Stimulated activated naive B cell treated with anti-CD40 and anti-IgM and Interleukin-4, amounts not matched to agents 10 μg/mL and 1 μg/mL and 100 μg/mL, for 72 hours (primary cell): Measurements from ENCODE around the gene BABAM2.

Experiments
- ATAC-seq, 2 donors: fragments of 150-1000 bp; cut with Tn5 transposase; replicated peaks; 2 replicates each; pipeline ENCODE4 v1.10.0; 2021; ENCODE audit warnings: moderate library complexity in 1 of 2
- DNase-seq: peaks from one replicate; pipeline ENCODE4 v3.0.0; 2021
- H3K27ac Mint-ChIP-seq: one replicate; pipeline ENCODE4 v1.8.0; 2022; ENCODE audit warnings: mild to moderate bottlenecking, mixed read lengths
- H3K27me3 Mint-ChIP-seq, 2 donors: one replicate each; pipeline ENCODE4 v1.8.0; 2022; ENCODE audit warnings: mixed read lengths in 2 of 2
- H3K36me3 Mint-ChIP-seq, 2 donors: one replicate each; pipeline ENCODE4 v1.8.0; 2022; ENCODE audit warnings: mixed read lengths in 2 of 2, mild to moderate bottlenecking in 1 of 2
- H3K4me1 Mint-ChIP-seq, 2 donors: one replicate each; pipeline ENCODE4 v1.8.0; 2022; ENCODE audit warnings: mixed read lengths in 2 of 2, mild to moderate bottlenecking in 1 of 2
- H3K4me3 Mint-ChIP-seq, 2 donors: one replicate each; pipeline ENCODE4 v1.8.0; 2022; ENCODE audit warnings: mild to moderate bottlenecking in 2 of 2, mixed read lengths in 2 of 2, moderate library complexity in 1 of 2
- H3K9me3 Mint-ChIP-seq, 2 donors: one replicate each; pipeline ENCODE4 v1.8.0; 2022; ENCODE audit warnings: mixed read lengths in 2 of 2, mild to moderate bottlenecking in 1 of 2

Gene BABAM2

GRCh38 chr2:28339516-28340175 is 449.1 kb downstream of the BABAM2 start:
- Mint-ChIP-seq H3K4me1 (peaks cover 2 to 13% of the 10 kb centered on the region in 2 donors), H3K27ac (no peak overlapping the region), H3K4me3 (no peak overlapping the region), H3K27me3 (no peaks in the 10 kb centered on the region), H3K36me3 (peaks cover 11 to 12% of the 10 kb centered on the region in 2 donors), H3K9me3 (no peaks in the 10 kb centered on the region)
- no peak for ATAC-seq
- no peak for DNase-seq

DNA sequence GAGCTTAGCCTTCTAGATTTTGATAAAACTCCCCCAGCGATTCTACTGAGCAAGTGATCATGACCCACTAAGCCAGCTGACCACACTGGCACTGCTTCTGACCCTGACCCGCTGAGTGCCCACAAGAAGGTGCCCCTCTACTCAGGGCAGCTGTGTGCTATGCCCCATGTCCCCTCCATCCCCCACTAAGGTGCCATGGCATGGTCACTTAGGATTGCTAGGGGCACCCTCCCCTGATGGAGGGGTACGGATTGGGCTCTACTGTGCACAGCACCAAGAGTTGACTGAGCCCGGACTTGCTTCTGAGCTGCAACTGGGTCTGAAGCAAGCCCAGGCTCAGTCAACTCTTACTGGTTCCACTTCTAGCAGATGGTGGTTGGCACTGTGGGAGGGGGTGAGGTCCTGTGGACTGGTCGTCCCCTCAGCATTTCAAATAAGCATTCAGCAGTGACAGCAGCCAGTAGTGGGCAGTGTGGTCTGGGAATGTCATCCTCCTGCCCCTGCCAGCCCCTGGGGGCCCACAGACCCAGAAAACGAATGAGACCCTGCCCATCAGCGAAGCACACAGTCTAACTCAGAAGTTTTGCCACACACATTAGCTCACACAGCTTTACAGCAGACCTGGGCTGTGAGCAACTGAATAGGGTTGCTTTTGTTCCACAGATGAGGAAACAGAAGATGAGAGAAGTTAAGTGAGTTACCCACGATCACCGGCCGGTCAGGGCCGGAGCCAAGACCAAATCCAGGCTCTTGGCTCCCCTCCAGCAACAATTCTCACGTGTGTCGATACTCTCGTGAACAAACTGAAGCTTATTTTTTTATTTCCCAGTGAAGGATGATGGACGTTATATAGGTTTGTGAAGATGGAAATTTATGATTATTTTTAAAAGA is 450.0 kb downstream of the BABAM2 start:
- Mint-ChIP-seq H3K4me3 (no peak overlapping the region), H3K27me3 (no peaks in the 10 kb centered on the region), H3K27ac (no peak overlapping the region), H3K9me3 (no peaks in the 10 kb centered on the region), H3K4me1 (peaks cover 0 to 13% of the 10 kb centered on the region in 2 donors), H3K36me3 (peaks cover 11% of the 10 kb centered on the region in 2 donors)
- ATAC-seq (no peak), DNase-seq (no peak)

DNA sequence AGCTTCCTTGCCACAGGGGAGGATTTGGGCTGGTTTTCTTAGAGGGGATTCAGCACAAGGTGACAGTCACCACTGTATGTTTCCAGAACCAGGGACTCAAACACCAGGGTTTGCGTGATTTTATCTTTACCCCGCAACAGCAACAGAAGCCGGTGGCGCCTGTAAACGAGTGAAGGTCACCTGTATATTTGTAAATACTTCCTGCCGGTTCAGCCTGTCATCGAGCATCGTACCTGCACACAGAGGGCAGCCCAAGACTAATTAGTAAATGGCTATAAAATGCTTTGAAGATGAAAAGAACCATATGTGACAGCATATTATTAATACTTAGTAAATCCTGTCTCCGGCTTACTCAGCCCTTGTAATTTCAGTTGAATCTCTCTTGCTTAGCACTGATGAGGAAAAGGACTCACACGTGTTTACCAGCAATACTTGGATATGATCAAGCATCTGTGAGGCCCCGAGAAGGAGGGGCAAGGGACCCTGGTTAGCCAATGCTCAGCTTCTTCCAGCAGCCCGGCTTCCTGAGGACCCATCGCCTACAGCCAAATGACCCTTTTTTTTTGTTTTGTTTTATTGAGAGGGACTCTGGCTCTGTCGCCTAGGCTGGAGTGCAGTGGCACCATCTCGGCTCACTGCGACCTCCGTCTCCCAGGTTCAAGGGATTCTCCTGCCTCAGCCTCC is 450.8 kb downstream of the BABAM2 start:
- Mint-ChIP-seq H3K36me3 (peaks cover 11% of the 10 kb centered on the region in 2 donors), H3K4me3 (no peak overlapping the region), H3K27me3 (no peaks in the 10 kb centered on the region), H3K27ac (no peak overlapping the region), H3K9me3 (no peaks in the 10 kb centered on the region), H3K4me1 (peaks cover 0 to 13% of the 10 kb centered on the region in 2 donors)
- ATAC-seq = no peak
- no peak for DNase-seq

DNA sequence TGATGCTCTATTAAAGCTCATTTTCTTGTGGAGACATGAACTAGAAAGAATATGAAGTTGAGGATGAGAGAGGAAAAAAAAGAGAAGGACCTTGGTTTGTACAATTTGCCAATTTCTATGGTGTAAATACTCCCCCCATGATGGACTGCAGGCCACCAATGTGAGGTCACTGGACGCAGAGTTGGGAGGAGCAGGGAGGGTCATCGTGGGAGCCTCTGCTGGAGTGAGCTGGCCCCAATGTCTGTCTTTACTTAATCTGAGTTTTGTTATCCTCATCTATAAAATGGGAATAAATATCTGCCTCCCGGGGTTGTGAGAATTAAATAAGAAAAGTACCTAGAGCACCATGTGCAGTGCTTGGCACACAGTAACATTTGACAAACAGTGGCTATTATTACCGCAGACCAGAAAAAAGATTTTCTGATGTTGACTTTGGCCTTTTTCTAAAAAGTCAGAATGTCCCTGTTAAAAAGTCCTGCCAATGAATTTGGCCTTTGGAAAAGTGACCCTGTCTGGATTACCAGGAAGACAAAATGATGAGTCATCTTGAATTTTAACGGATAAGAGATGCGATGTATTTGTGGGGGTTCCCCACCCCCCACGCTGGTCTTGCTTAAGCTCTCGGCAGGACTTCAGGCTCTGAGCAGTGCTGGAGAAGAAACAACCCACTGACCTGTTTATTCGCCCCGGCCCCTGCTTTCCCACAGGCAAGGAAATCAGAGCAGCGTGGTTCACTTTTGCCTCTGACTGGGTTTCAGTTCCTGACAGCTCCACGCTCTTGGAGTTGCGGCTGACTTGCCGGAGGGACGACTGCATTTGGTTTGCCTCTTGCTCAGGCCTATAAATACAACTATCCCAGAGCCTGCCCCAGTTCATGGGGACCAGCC is 451.8 kb downstream of the BABAM2 start:
- ATAC-seq = no peak

DNA sequence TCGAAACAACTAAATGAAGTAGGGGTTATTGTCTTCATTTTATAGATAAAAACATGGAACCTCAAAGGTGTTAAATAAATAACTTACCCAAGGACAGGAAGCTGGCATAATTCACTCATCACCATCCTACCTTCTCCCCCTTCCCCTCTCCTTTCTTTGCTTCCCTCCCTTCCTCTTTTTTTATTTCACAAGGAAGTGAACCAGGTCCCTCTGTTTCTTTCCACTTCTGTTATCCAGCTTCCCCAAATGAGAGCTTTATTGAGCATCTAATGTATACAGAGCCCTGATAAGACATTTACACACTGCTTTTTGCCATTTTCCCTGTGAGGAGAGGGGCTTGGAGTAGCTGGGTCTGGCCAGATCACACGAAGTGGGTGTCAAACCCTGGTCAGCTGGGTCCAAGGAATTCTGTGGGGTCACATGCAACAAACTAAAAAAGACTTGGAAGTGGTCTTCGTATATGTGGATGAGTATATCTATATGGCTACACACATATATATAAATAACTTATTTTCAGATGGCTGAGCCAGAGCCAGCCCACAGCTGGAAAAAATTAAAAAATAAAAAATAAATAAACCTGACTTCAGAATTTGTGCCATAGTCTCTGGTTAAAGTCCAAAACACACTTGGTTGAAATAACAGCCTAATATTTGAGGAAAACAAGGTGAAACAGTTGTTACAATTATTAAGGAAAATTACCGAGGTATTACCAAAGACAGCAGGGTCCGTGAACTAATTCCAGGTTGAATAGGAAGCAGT is 452.8 kb downstream of the BABAM2 start:
- no peak overlapping the region for H3K4me3 Mint-ChIP-seq
- no peak for ATAC-seq
- H3K36me3 Mint-ChIP-seq = peaks cover 9% of the 10 kb centered on the region in 2 donors
- no peaks in the 10 kb centered on the region for H3K9me3 Mint-ChIP-seq
- no peak for DNase-seq
- peaks cover 9 to 24% of the 10 kb centered on the region in 2 donors for H3K4me1 Mint-ChIP-seq
- no peak overlapping the region for H3K27ac Mint-ChIP-seq
- H3K27me3 Mint-ChIP-seq = no peaks in the 10 kb centered on the region

More for the DNA sequence above, 451.8 kb downstream of the BABAM2 start:
- Mint-ChIP-seq H3K27ac (no peak overlapping the region), H3K36me3 (peaks cover 9 to 11% of the 10 kb centered on the region in 2 donors), H3K4me3 (no peak overlapping the region), H3K27me3 (no peaks in the 10 kb centered on the region), H3K9me3 (no peaks in the 10 kb centered on the region), H3K4me1 (peaks cover 2 to 14% of the 10 kb centered on the region in 2 donors)
- DNase-seq = no peak

DNA sequence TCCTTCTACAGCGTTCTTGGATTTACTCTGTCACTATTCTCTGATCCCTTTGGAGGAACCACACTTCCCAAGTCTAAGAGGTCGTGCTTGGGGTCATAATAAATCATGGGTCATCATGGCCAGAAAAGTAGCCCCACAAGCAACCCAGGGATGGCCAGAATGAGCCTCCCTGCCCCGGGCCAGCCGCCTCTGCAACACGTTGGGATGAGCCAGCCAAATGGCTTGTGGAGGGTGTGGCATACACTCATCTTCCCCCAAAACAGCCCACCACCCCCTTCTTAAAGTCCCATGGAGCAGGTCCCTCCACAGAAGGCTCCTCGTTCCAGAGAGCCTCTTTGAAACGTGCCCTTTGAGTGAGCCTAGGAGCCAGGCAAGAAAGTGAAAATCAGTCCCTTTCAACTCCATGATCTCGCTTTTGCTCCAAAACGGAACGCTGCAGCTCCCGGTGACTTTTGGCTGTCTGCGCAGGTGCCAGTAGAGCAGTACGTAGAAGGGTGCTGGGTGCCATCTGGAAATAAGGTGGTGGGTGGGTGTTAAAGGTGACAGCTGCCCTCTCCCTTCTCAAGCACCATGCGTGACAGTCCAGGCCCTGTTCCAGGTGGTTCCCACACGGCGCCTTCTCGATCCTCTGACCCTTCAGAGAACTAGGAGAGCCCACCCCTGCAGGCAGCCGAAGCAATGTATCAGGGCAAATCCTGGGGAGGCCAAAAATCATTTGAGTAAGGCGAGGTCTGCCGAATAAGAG is 453.6 kb downstream of the BABAM2 start:
- no peak for DNase-seq
- ATAC-seq = no peak
- H3K9me3 Mint-ChIP-seq = no peaks in the 10 kb centered on the region
- peaks cover 9 to 25% of the 10 kb centered on the region in 2 donors for H3K4me1 Mint-ChIP-seq
- H3K27me3 Mint-ChIP-seq = no peaks in the 10 kb centered on the region
- no peak overlapping the region for H3K4me3 Mint-ChIP-seq
- H3K27ac Mint-ChIP-seq = no peak overlapping the region
- H3K36me3 Mint-ChIP-seq = peaks cover 2 to 3% of the 10 kb centered on the region in 2 donors

DNA sequence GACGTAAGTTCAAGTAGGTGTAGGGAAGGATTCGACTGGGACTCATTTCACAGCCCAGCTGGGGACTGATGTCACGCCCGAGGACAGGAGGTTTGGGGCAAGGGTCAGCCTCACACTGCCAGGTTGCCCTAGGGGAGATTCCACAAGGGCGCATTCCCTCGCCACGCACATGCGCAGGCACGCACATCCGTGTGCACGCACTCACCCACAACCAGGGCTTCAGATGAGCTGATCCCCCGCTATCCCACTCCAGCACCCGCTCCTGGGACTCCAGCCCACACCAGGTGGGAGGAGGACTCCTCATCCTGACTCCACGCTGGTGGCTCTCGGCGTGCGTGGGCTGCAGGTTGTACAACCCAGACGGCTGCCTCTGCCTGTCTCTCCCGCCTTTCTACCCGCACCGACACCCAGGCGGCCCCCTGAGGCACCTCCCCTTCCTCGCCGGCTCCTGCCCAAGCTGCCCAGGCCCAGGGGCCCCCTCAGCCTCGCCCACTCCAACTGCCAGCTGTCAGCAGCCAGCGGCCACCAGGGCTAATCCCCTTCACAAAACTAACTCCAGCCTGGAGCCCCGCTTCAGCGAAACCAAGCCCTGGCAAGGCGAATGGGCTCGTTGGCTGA is 454.3 kb downstream of the BABAM2 start:
- Mint-ChIP-seq H3K9me3 (no peaks in the 10 kb centered on the region), H3K4me3 (no peak overlapping the region), H3K27me3 (no peaks in the 10 kb centered on the region), H3K27ac (no peak overlapping the region), H3K4me1 (peaks cover 9 to 25% of the 10 kb centered on the region in 2 donors), H3K36me3 (no peaks in the 10 kb centered on the region)
- no peak for ATAC-seq
- no peak for DNase-seq

DNA sequence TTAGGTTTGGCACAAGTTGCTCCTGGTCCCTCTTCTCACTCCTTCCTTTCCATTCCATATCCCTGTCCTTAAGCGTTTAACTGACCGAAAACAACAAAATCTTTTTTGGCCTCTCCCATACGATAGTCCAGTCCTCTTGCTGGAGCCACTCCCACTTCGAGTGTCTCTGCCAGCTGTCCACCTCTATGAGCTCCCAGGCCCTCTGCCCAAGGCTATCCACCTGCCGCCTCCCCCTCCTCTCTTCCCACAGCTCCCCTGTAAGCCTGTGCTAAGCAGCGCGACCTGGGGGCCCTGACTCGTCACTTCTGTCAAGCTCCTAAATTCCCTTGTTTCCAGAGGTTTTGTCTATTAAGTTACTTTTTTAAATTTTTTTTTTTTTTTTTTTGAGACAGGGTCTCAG is 455.1 kb downstream of the BABAM2 start:
- no peak overlapping the region for H3K27ac Mint-ChIP-seq
- peaks cover 9 to 25% of the 10 kb centered on the region in 2 donors for H3K4me1 Mint-ChIP-seq
- no peaks in the 10 kb centered on the region for H3K9me3 Mint-ChIP-seq
- H3K4me3 Mint-ChIP-seq = no peak overlapping the region
- H3K36me3 Mint-ChIP-seq = no peaks in the 10 kb centered on the region
- DNase-seq = no peak
- H3K27me3 Mint-ChIP-seq = no peaks in the 10 kb centered on the region
- ATAC-seq = no peak

DNA sequence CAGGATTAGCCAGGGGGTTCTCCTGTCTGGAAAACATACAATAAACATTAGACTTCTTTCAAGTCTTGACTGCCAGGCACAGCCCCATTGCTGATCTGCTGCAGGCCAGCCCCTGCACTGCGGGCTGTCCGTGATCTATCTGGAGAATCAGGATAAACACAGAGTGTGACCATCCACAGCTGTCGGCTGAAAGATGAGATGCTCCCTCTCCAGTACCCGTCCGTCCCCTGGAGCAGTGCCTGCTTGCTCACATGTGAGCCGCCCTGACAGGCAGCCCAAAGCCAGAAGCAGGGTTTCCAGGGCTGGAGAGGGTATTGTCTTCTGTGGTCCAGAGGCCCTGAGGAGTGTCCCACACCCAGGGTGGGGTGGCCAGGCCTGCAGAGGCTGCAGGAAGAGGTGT is 456.1 kb downstream of the BABAM2 start:
- H3K27ac Mint-ChIP-seq = peak overlapping the region; percentile 25

DNA sequence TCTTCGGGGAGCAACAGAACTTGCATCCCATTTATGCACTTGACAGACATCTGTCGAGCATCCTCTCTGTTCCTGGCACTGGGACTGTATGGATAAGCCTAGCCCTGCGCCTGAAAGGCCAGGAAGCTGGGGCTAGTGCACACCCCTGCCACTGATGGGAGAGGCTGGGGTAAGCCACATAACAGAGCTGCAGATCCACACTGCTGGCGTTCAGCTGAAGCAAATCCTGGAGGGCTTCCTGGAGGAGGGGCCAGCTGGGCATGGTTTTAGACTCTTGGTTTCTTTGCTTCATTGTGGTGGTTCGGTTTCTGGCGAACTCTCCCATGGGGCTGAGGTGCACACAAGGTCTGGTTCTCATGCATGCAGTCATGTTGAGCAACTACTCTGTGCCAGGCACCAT is 456.7 kb downstream of the BABAM2 start:
- peaks cover 13 to 37% of the 10 kb centered on the region in 2 donors for H3K4me1 Mint-ChIP-seq
- no peak for ATAC-seq
- H3K27ac Mint-ChIP-seq = peak overlapping the region; percentile 20
- no peak for DNase-seq
- H3K36me3 Mint-ChIP-seq = no peaks in the 10 kb centered on the region
- H3K9me3 Mint-ChIP-seq = no peaks in the 10 kb centered on the region
- H3K27me3 Mint-ChIP-seq = no peaks in the 10 kb centered on the region
- peak overlapping the region in 1 of 2 donors; percentile 50 for H3K4me3 Mint-ChIP-seq

More for the DNA sequence above, 456.1 kb downstream of the BABAM2 start:
- H3K9me3 Mint-ChIP-seq = no peaks in the 10 kb centered on the region
- H3K36me3 Mint-ChIP-seq = no peaks in the 10 kb centered on the region
- H3K4me3 Mint-ChIP-seq = no peak overlapping the region
- peaks cover 11 to 31% of the 10 kb centered on the region in 2 donors for H3K4me1 Mint-ChIP-seq
- DNase-seq (no peak), ATAC-seq (no peak)
- H3K27me3 Mint-ChIP-seq = no peaks in the 10 kb centered on the region

- ATAC-seq = peak in 1 of 2 donors; percentile 2
- Mint-ChIP-seq H3K27ac (peak overlapping the region; percentile 20), H3K9me3 (no peaks in the 10 kb centered on the region), H3K4me3 (peak overlapping the region in 1 of 2 donors; percentile 50), H3K36me3 (peaks cover 0 to under 1% of the 10 kb centered on the region in 2 donors), H3K4me1 (peaks cover 15 to 37% of the 10 kb centered on the region in 2 donors), H3K27me3 (peaks cover 0 to 2% of the 10 kb centered on the region in 2 donors)
- DNase-seq = no peak
Measured at GRCh38 chr2:28347596-28347995, 457.1 kb downstream of the BABAM2 start.

DNA sequence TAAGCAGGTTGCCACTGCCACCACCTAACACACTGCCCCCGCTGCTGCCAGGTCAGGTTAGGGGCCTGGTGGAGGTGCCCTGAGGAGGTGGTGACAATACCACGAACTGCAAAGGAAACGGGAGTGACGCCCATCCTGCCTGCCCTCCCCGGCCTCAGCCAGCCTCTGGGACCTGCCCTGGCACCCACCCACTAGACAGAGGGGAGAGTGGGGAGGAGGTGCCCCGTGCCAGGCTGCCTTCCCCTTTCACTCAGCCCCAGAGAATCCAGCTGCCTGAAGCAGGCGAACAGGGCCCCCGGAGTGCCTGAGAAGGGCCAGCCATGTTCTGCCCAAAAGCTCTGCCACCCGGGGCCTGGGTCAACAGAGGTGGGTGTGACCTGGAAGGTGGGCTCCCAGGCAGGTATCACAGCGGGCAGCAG is 457.6 kb downstream of the BABAM2 start:
- no peaks in the 10 kb centered on the region for H3K9me3 Mint-ChIP-seq
- DNase-seq (peak; percentile 37), ATAC-seq (peak; percentile 69 to 70)
- H3K27me3 Mint-ChIP-seq = peaks cover 0 to 4% of the 10 kb centered on the region in 2 donors
- peak overlapping the region; percentile 56 for H3K27ac Mint-ChIP-seq
- no peak overlapping the region for H3K4me3 Mint-ChIP-seq
- peaks cover 17 to 35% of the 10 kb centered on the region in 2 donors for H3K4me1 Mint-ChIP-seq
- H3K36me3 Mint-ChIP-seq = peaks cover 0 to 2% of the 10 kb centered on the region in 2 donors
